Suprapubic skin (tissue), 4 donors: ENCODE data around the gene AUTS2. TPM values are rescaled to one million over a fixed set of nuclear protein-coding genes. Genes with fewer than 3 reads are reported as not detected.

Experiments used
- DNase-seq, 2 donors: peaks; one replicate each; pipeline ENCODE4 v3.0.0-alpha.2; 2019; ENCODE audit warnings: low spot score in 2 of 2
- H3K27ac ChIP-seq: fragments of 200-600 bp; sonication (generic); one replicate; pipeline ENCODE4 v1.5.1; 2019
- H3K27me3 ChIP-seq: fragments of 200-600 bp; sonication (generic); one replicate; pipeline ENCODE4 v1.5.1; 2019
- H3K36me3 ChIP-seq: fragments of 200-600 bp; sonication (generic); one replicate; pipeline ENCODE4 v1.5.1; 2019
- H3K4me1 ChIP-seq: fragments of 200-600 bp; sonication (generic); one replicate; pipeline ENCODE4 v1.5.1; 2019
- H3K4me3 ChIP-seq: fragments of 200-600 bp; sonication (generic); one replicate; pipeline ENCODE4 v1.5.1; 2019; ENCODE audit warnings: mild to moderate bottlenecking
- H3K9me3 ChIP-seq: fragments of 200-600 bp; sonication (generic); one replicate; pipeline ENCODE4 v1.5.1; 2019
- CTCF ChIP-seq, 2 donors: fragments of 200-600 bp in 1 of 2; fragments of 450-650 bp in 1 of 2; sonication (generic) in 1 of 2; IDR thresholded peaks; one replicate each; pipeline ENCODE4 v1.5.1; 2016 to 2019; ENCODE audit warnings: antibody characterized with exemption in 2 of 2, mild to moderate bottlenecking in 1 of 2, moderate library complexity in 1 of 2
- EP300 ChIP-seq: sonication (generic); formaldehyde crosslinking; IDR thresholded peaks from one replicate; pipeline ENCODE4 v1.6.1; 2017; ENCODE audit warnings: antibody characterized with exemption
- POLR2A ChIP-seq, 2 donors: fragments of 450-650 bp; IDR thresholded peaks; one replicate each; pipeline ENCODE4 v1.6.1; 2017; ENCODE audit warnings: antibody characterized with exemption in 2 of 2, mild to moderate bottlenecking in 2 of 2, moderate library complexity in 2 of 2
- POLR2AphosphoS5 ChIP-seq, 3 donors: sonication (generic); formaldehyde crosslinking; IDR thresholded peaks; one replicate each; pipeline ENCODE4 v1.6.1; 2017; ENCODE audit warnings: antibody characterized with exemption in 3 of 3
- WGBS: methylation state at CpG from one replicate; pipeline ENCODE4 v1.1.5; 2018; 5-methylcytosine and 5-hydroxymethylcytosine counted together
- total RNA-seq, 4 donors: library from RNA; depleted of rRNA; stranded (reverse); fragments of >200 nt; gene quantifications; one replicate each; pipeline ENCODE4 v1.1.0, GENCODE V29; 2016

Gene AUTS2
- total RNA-seq, 4 donors from 2014 or later, result 31.0 to 102 (median 56.4) TPM

DNA sequence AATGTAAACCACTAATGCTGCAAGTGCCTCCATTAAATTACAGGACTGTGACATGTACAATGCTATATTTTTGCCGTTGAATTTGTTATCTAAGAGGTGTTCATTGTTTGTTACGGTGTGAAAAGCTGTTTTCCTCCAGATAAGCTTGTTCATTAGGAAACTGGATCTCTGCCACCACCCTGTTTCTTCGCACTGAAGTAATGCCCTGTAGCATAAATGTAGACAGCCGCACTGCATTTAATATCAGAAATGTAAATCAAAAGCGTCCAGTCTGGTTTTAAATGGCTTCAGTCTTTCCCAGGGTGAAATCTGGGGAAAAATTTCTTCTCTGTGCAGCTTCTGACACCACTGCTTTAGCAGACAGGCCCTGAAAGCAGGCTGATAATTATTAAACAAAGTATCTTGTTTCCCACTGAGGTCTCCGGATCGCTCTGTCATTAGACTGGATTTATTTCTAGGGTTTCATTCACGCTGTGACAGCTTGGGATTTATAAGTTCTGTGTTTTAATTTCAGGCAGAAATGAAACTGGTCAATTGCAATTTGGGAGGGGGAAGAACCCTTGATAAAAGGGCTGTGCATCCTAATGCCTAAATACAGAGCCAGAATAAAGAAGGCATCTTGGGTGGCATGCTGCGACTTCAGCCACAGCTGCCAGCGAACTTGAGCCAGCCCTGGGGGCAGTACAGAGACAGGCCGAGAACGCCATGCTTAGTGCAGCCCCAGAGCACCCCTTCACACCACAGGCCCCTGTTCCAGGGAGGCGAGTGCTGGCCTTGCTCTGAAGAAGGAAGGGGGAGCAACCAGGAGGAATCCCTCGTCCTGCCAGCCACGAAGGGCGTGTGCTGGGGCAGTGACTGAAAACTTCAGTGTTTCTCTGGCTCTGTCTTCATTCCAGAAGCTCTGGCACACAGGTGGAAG, 985.9 kb downstream of the AUTS2 start:
- H3K36me3 ChIP-seq, result no peaks in the 10 kb centered on the region
- H3K9me3 ChIP-seq, result no peaks in the 10 kb centered on the region
- no peak overlapping the region for H3K27ac ChIP-seq
- no peaks in the 10 kb centered on the region for H3K27me3 ChIP-seq
- WGBS, result 57% methylated on average over 12 of the region's 16 CpGs
- peaks cover 9% of the 10 kb centered on the region for H3K4me1 ChIP-seq
- H3K4me3 ChIP-seq, result no peak overlapping the region
- no peak for DNase-seq
- TF ChIP-seq EP300, result no peak
- no peak for TF ChIP-seq POLR2AphosphoS5 (IDR thresholded peaks at IDR 0.05)
- no peak for TF ChIP-seq POLR2A (IDR thresholded peaks at IDR 0.05)
- TF ChIP-seq CTCF (IDR thresholded peaks at IDR 0.05), result no peak

DNA sequence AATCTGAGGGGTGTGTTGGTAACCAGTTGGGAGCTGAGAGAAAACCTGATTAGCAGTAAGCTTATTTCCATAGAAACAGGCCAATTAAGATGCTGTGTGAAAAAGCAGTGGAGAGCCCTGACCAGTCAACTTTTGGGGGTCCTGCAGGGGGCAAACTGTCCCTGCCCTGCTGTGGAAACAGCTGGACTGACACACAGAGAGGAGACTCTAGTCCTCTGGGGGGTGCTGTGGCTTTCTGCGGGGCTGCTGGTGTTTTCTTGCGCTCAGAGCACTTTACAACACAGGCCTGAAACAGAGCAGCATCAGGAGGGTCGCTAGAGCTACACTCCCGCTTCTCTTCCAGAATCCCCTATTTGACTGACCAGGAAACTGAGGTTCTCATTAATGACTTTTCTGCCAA, 986.8 kb downstream of the AUTS2 start:
- 73% methylated on average over 4 of the region's 4 CpGs for WGBS
- no peak for TF ChIP-seq CTCF (IDR thresholded peaks at IDR 0.05)
- no peak for TF ChIP-seq POLR2A (IDR thresholded peaks at IDR 0.05)
- no peak for TF ChIP-seq EP300
- no peak for TF ChIP-seq POLR2AphosphoS5 (IDR thresholded peaks at IDR 0.05)

DNA sequence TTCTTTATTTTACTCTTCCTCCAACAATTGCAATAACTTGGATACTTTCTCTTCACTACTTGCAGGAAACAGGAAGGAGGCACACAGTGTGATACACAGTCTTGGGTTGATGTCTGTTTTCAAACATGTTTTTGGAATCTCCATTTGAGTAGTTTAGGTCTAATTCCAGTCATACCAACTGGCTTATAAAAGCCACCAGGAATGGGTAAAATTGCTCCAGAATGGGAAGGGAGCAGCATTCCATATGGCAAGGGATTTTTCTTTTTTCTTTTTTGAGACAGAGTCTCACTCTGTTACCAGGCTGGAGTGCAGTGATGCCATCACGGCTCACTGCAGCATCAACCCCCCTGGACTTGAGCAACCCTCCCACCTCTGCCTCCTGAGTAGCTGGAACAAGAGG, 988.5 kb downstream of the AUTS2 start:
- Histone ChIP-seq H3K4me1 (peaks cover 9% of the 10 kb centered on the region), H3K27ac (no peak overlapping the region), H3K36me3 (no peaks in the 10 kb centered on the region), H3K4me3 (no peak overlapping the region), H3K27me3 (no peaks in the 10 kb centered on the region), H3K9me3 (no peaks in the 10 kb centered on the region)
- TF ChIP-seq CTCF (IDR thresholded peaks at IDR 0.05), result no peak
- no peak for TF ChIP-seq POLR2A (IDR thresholded peaks at IDR 0.05)
- TF ChIP-seq POLR2AphosphoS5 (IDR thresholded peaks at IDR 0.05), result no peak
- no peak for TF ChIP-seq EP300
- 91% methylated on average over 1 of the region's 1 CpG for WGBS
- no peak for DNase-seq

More for the DNA sequence above, 986.8 kb downstream of the AUTS2 start:
- Histone ChIP-seq H3K9me3 (no peaks in the 10 kb centered on the region), H3K27ac (no peak overlapping the region), H3K27me3 (no peaks in the 10 kb centered on the region), H3K4me3 (no peak overlapping the region), H3K4me1 (peaks cover 9% of the 10 kb centered on the region), H3K36me3 (no peaks in the 10 kb centered on the region)
- DNase-seq, result no peak

DNA sequence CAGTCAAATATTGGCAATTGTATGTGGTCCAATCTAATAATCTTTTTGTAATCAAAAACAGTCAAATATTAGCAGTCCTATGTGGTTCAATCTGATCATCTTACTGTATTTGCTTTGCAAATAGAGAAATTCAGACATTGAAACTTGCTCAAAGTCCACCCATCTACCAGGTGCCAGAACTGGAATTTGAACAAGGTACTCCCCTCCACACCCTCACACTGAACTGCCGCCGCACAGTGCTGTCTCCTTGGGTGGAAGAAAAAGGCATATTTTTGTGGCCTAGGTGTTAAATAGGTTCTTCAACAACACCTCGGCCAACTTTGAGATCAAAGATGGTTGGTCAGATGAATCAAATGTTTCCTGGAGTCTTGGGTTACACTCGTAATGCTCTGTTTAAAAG, 989.5 kb downstream of the AUTS2 start:
- Histone ChIP-seq H3K36me3 (no peaks in the 10 kb centered on the region), H3K9me3 (no peaks in the 10 kb centered on the region), H3K27ac (no peak overlapping the region), H3K4me3 (no peak overlapping the region), H3K4me1 (peaks cover 9% of the 10 kb centered on the region), H3K27me3 (no peaks in the 10 kb centered on the region)
- no peak for DNase-seq
- WGBS, result 73% methylated on average over 4 of the region's 4 CpGs
- no peak for TF ChIP-seq POLR2AphosphoS5 (IDR thresholded peaks at IDR 0.05)
- no peak for TF ChIP-seq POLR2A (IDR thresholded peaks at IDR 0.05)
- no peak for TF ChIP-seq EP300
- no peak for TF ChIP-seq CTCF (IDR thresholded peaks at IDR 0.05)

DNA sequence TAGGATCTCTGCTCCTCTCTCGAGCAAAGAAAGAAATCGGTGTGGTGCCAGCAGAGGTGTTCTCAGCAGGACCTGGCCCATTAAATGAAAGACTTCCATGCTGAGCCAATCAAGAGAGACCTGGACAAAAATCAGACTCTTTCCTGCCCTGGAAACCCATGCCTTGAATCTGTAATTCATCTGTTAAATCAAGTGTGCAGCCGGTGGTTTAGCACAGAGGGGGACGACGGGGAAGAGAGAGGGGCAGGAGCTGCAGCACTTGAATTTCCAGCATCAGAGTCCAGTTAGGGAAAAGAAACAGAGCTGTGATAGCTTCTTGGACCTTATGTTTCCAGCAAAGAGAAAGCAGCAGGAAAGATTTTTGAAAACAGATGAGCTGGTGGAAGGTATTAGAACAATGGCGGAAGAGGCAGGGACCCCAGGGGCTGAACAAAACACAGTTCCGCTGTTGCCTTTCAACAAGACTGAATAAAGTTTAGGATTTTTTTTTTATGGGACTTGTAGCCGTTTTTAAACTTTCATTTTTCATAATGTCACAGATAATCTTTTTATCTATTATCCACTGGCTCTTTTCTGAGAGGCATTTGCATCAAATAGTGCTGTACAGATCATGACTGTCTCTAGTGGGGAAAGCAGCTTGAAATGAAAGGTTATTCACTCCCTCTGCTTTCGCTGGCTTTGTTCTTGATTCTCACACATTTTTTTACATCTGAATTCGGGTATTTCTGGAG, 990.1 kb downstream of the AUTS2 start:
- 89% methylated on average over 10 of the region's 10 CpGs for WGBS
- Histone ChIP-seq H3K27me3 (no peaks in the 10 kb centered on the region), H3K36me3 (no peaks in the 10 kb centered on the region), H3K27ac (no peak overlapping the region), H3K9me3 (no peaks in the 10 kb centered on the region), H3K4me3 (no peak overlapping the region), H3K4me1 (peaks cover 9% of the 10 kb centered on the region)
- no peak for TF ChIP-seq CTCF (IDR thresholded peaks at IDR 0.05)
- TF ChIP-seq POLR2AphosphoS5 (IDR thresholded peaks at IDR 0.05), result no peak
- no peak for TF ChIP-seq POLR2A (IDR thresholded peaks at IDR 0.05)
- no peak for TF ChIP-seq EP300
- DNase-seq, result no peak
